GM19193 (cell line): ENCODE results near the gene SLFN13.

ENCODE experiments used
- POLR2A ChIP-seq: IDR thresholded peaks from 4 replicates; pipeline ENCODE4 v1.6.1; 2011; ENCODE audit not compliant: insufficient read depth, insufficient read length; ENCODE audit errors: extremely low read depth

SLFN13 gene

DNA sequence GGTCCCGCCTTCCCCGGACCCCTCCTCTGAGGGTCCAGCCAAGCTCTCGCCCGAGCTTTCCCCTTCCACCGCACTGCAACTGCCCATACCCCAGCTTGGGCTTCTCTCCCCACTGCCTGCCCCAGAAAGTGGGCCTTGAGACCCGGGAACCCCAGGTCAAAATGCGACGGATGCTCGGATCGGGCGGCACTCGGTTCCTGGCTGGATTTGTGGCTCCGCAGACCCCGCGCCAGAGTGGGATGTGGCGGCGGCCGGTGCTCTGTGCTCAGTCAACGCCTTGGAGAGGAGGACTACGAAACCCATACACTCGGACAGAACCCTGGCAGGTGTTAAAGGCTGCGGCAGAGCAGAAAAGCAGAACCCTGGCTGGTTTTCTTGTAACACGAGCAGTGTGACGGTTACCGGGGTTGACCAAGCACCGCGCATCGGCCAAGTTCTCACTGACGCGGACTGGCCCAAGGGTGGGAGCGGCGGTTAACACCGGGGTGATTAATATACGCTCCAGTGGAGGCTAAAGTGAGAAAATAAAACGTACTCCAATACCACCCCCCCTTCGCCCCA, 885 bp upstream of the SLFN13 start:
- TF ChIP-seq POLR2A = peak; percentile 45

- TF ChIP-seq POLR2A = no peak
Observed at GRCh38 chr17:35448899-35449227, 297 bp upstream of the SLFN13 start.

DNA sequence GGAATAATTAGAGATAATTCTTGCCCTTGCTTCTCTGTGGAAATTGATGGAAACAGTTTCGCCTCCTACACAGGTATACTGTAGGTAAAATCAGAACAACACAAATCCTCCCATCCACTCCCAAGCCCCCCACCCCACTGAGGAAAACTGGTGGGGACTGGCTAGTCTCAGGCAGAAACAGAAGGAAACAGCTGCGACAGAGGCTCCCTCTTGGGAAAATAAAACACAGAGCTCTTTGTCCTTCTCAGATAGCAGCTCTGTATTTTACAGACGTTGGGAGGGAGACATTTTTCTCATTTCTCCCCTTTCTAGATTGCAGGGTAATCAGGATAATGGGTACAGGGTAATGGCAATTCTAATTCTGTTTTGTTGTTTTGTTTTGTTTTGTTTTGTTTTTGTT, 1.1 kb downstream of the SLFN13 start:
- TF ChIP-seq POLR2A = no peak

- no peak for TF ChIP-seq POLR2A
Observed at GRCh38 chr17:35438433-35438832, 10.1 kb downstream of the SLFN13 start.

GRCh38 chr17:35433075-35433894, 15.3 kb downstream of the SLFN13 start:
- TF ChIP-seq POLR2A = peak; percentile 28

DNA sequence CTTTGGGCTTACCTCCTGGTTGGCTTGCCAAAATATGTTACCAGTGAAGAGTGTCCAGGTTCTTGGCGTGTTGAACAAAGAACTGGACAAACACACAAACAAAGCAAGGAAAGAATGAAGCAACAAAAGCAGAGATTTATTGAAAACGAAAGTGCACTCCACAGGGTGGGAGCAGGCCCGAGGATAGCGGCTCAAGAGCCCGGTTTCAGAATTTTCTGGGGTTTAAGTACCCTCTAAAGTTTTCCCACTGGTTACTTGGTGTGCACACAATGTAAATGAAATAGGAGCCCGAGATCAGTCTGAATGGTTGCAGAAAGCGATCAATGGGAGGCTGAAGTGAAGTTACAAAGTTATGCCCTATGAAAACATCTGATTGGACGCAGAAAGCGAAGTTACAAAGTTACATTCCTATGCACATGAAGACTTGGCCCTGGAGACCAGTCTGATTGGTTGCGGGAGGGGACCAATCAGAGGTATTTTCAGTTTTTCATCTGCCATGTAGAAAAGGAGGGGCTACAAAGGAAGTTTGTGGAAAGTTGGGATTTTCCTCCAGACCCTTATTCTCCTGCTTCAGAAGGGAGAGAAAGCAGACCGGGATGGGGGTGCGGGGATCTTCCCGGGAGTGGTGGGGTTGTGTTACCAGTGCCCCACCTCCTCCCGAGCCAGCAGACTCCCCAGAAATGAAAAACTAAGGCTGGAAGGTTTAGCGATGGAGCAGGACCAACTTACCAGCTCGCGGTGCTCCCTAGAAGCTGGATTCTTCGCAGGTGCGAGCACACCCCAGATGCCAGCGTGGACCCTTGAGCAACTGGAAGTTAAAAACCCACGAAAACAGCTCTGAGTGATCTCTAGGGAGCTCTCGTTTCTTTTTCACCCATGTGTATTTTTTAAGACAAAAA, 16.1 kb downstream of the SLFN13 start, which contains the start of gene SLFN12:
Gene SLFN12, minus strand, starts transcription at position 325 of the 899 bp plus-strand sequence. CDS start 9,472 bp downstream, outside the sequence.
- peak; percentile 46 for TF ChIP-seq POLR2A

DNA sequence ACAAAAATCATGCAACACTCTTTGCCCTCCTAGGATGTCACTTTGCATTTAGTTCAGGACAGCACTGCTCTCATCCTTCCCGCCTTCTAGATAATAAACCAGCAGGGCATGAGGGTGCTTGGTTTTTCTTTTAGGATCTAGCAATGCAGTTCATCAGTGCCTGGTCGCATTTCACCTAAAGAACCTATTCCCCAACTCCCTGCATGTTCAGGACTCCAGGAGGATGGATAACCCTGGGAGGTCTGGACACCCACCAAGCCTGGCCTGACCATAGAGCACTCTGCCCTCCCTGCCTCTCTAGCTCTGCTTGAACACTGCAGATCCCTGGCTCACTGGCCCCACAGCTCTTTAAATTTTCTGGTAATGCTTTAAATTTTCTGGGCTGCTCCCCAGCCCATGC, 18.9 kb downstream of the SLFN13 start:
- no peak for TF ChIP-seq POLR2A

GRCh38 chr17:35428229-35428628, 20.3 kb downstream of the SLFN13 start:
- TF ChIP-seq POLR2A = no peak

- TF ChIP-seq POLR2A = no peak
Observed at GRCh38 chr17:35423761-35424160, 24.8 kb downstream of the SLFN13 start.

DNA sequence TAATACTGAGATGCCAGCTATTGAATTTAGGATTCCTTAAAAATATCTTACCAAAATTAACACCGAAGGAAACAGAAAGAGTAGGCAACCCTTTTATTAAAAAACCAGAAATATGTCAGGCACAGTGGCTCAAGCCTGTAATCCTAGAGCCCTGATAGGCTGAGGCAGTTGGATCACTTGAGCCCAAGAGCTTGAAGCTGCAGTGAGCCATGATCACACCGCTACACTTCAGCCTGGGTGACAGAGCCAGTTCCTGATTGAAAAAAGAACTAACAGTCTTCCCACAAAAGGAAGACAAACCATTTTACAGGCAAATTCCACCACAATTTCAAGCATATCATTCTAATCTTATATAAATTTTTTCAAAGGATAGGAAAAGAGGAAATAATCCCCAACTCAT, 31.9 kb downstream of the SLFN13 start:
- TF ChIP-seq POLR2A = no peak

- no peak for TF ChIP-seq POLR2A
Observed at GRCh38 chr17:35414247-35414646, 34.3 kb downstream of the SLFN13 start.

DNA sequence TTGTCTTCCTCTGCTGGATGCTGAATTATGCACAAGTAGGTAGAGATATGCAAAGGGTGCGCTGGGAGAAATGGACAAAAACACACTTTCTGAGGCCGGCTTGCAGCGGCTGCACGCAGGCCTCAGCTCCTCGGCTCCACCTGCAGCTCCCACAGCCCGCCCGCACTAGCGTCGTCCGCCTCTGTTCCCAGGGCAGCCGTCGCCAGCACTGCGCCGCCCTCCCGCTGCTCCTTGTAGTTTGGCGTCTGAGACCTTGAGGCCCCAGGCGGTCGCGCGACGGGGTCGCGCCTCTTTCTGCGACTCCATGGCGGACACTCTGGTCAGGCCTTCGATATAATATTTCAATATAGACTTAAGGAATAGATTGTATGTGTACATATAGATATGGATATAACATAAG, 41.0 kb downstream of the SLFN13 start:
- no peak for TF ChIP-seq POLR2A

DNA sequence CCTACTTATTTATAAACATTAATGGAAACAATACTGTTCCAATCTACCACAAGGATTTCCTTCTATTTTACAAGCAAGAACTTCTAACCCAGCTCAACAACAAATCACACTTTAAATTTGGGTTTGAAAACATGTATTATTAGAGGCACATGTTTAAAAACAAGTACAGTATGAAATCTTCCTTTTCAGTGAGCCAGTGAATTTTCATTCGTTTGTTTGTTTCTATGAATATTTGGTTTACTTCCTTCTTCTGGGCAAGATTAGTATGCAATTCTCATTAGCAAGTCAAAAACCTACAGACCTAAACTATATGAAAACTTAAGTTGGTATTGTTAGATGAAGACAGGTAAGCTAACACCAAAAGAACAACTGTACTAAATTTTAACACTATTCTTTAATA, 42.0 kb downstream of the SLFN13 start:
- TF ChIP-seq POLR2A = no peak

GRCh38 chr17:35404360-35404759, 44.2 kb downstream of the SLFN13 start:
- TF ChIP-seq POLR2A = no peak

DNA sequence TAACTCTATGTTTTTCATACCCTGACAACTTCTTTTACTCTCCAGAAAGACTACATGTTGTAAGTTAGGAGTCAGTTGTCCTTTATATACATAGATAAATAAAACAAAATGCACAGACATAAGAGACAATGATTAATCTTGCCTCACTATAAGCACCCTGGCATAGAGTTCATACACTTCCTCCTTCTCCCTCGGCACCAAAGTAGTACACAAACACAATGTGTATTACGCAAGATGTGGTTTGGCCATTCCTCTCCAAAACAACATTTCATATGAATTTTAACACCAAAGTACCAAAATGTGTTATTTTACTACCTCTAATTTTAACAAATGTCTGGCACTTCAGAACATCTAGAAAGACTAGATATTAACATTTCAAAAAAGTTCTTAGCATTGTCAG, 57.9 kb downstream of the SLFN13 start:
- no peak for TF ChIP-seq POLR2A
